ENCODE results near the gene SLC23A2.
"Not testable (repeated sequence)": the region's sequence is repeated elsewhere in the genome, so short reads cannot be mapped to it uniquely, and the experiment has no call there.

SLC23A2 gene

GRCh38 chr20:4897600-4897999 lies 103.7 kb downstream of the SLC23A2 start:
- no peak for DNase-seq

GRCh38 chr20:4896971-4897497 lies 104.3 kb downstream of the SLC23A2 start:
- DNase-seq = no peak

- DNase-seq = no peak
Measured at GRCh38 chr20:4896119-4896702, 105.1 kb downstream of the SLC23A2 start.

- no peak for DNase-seq
Measured at GRCh38 chr20:4894981-4895381, 106.3 kb downstream of the SLC23A2 start.

- DNase-seq = no peak
Measured at GRCh38 chr20:4894409-4894808, 106.9 kb downstream of the SLC23A2 start.

- no peak for DNase-seq
Measured at GRCh38 chr20:4893709-4894108, 107.6 kb downstream of the SLC23A2 start.

GRCh38 chr20:4891997-4892396 lies 109.3 kb downstream of the SLC23A2 start:
- no peak for DNase-seq

GRCh38 chr20:4891190-4891763 lies 110.0 kb downstream of the SLC23A2 start:
- no peak for DNase-seq

GRCh38 chr20:4889446-4889845 lies 111.9 kb downstream of the SLC23A2 start:
- no peak for DNase-seq

GRCh38 chr20:4887586-4887985 lies 113.7 kb downstream of the SLC23A2 start:
- DNase-seq = no peak

GRCh38 chr20:4886771-4887527 lies 114.4 kb downstream of the SLC23A2 start:
- no peak for DNase-seq

- DNase-seq = no peak
Measured at GRCh38 chr20:4885877-4886276, 115.4 kb downstream of the SLC23A2 start.

GRCh38 chr20:4883546-4883945 lies 117.8 kb downstream of the SLC23A2 start:
- no peak for DNase-seq

- no peak for DNase-seq
Measured at GRCh38 chr20:4883051-4883450, 118.3 kb downstream of the SLC23A2 start.

- DNase-seq = no peak
Measured at GRCh38 chr20:4881006-4881730, 120.1 kb downstream of the SLC23A2 start.

GRCh38 chr20:4880051-4880450 lies 121.3 kb downstream of the SLC23A2 start:
- no peak for DNase-seq

GRCh38 chr20:4878099-4878498 lies 123.2 kb downstream of the SLC23A2 start:
- DNase-seq = not testable (repeated sequence)

GRCh38 chr20:4876731-4877130 lies 124.6 kb downstream of the SLC23A2 start:
- DNase-seq = no peak

- DNase-seq = no peak
Measured at GRCh38 chr20:4876301-4876700, 125.0 kb downstream of the SLC23A2 start.

- DNase-seq = peak; percentile 90
Measured at GRCh38 chr20:4875578-4876067, 125.7 kb downstream of the SLC23A2 start.

- DNase-seq = no peak
Measured at GRCh38 chr20:4873396-4873795, 127.9 kb downstream of the SLC23A2 start.

GRCh38 chr20:4871486-4871885 lies 129.8 kb downstream of the SLC23A2 start:
- no peak for DNase-seq

- DNase-seq = no peak
Measured at GRCh38 chr20:4870906-4871305, 130.4 kb downstream of the SLC23A2 start.
